ENCODE measurements around the gene PDRG1.

The PDRG1 gene

DNA sequence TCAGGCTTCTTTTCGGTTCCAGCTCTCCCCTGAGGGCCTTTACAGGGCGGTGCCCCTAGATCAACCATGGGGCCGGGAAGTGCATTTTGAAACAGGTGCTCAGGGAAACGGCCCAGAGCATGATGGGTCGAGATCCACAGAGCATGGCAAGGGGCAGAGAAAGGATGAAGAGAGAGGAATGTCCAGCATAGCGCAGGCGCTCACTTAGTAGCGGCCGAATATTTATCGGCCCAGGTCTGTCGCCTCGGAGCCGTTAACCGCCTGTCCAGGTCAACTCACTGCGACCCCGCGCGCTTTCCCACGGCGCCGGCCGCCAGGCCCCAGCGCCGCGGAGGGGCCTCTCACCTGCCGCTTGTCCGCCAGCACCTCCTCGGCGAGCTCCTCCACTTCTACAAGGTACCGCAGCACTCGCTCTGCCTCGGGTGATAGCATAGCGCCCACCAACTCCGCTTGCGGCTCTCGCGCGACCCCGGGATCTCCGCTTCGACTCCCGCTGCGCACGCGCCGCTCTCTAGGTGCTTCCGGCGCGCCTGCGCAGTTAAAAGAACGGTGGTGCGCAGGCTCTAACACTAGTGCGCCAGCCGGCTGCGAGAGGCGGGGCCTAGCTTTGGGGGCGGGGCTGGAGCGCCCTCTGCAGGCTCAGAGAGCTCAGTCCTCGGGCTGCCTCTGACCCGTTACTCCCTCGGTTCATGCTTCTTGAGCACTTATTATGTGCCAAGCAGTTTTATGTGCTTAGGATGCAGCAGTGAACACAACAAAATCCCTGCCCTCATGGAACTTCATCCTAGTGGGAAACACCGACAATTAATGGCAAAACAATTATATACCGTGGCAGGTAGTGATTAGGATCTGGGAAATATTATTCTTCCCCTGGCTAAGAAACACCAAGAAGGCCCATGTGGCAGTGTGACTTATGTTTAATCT, at the start of gene PDRG1:
Gene PDRG1, minus strand, starts transcription at position 517 of the 924 bp plus-strand sequence. Its CDS starts 85 bp downstream, at position 432.
- DNase-seq: peak; percentile 95

DNA sequence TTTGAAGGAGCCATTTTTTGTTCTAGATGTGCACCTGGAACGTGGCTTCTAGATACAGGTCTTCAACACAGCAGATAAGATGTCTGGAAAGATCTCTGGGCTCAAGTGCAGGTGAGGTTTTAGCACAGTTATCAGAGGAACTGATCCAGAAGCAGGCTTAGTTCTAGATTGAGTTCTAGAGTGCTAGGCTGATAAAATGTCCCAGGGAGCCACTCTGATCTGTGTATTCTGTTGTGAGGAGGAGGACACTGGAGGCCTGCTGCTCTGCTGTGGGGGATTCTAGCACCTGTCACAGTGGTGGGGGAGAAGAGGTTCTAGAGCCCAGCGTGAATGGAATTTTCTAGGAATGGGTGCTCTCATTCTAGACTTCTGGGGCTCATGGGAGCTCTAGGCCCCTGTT, 46.4 kb upstream of the PDRG1 start:
- DNase-seq: no peak

- no peak for DNase-seq
Observed at GRCh38 chr20:31996996-31997395, 45.1 kb upstream of the PDRG1 start.

GRCh38 chr20:31992086-31992485, 40.2 kb upstream of the PDRG1 start:
- no peak for DNase-seq

DNA sequence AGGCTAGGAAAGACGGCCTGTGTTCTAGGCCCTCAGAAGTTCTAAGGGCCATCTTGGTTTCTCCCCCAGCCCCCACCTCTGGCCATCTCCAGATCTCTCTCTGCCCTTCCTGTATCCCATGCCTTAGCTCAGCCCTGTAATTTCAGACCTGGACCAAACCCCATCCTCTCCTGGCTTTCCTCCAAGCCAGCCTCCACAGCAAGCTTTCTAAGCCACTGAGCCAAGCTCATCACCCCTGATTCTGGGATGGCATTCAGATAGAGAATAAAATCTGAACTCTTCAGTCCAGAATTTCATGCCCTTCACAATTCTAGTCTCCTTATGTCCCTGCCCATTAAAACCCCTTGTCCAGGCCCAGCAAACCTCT, 39.5 kb upstream of the PDRG1 start:
- DNase-seq: no peak

- no peak for DNase-seq
Observed at GRCh38 chr20:31990641-31991338, 38.9 kb upstream of the PDRG1 start.

DNA sequence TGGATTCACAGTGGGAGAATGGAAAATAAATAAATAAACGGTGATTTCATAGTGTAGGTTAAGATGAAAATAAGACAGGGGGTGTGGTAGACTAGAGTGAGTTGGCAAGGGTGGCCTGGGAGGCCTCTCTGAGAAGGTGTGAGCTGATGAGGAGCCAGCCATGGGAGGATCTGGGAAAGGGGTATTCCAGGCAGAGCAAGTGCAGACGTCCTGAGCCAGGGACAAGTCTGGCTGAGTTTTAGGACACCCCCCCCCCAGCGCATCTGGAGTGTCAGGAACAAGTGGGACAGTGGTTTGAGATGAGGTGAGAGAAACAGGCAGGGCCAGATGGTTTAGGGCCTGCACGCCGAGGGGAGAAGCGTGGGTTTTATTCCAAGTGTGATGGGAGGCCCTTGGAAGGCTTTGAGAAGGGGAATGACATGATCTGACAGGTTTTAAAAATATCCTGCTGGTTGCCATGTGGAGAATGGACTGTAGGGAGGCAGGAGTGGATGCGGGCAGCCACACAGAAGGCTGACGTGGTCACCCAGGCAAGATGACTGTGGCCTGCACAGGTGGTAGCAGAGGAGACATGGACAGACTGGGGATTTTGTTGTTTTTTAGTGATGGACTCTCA, 37.3 kb upstream of the PDRG1 start:
- no peak for DNase-seq

- DNase-seq: no peak
Observed at GRCh38 chr20:31988430-31989015, 36.7 kb upstream of the PDRG1 start.

DNA sequence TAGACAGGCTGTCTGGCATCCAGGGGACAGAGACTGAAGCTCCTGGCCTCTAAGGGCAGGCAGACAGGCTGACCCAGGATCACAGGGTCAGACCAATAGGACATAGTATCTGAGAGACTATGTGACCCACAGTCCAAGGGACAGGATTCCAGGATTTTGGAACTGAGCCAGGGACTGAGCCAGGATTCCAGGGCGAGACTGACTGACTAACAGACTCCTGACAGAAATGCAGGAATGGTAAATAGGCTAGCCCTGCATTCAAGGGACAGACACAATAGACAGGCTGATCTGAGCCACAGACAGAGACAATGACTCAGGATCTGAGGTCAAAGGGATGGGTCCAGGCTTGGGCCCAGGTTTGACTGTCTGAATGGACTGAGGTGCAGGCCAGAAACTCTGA, 35.9 kb upstream of the PDRG1 start:
- no peak for DNase-seq

GRCh38 chr20:31984981-31985471, 33.2 kb upstream of the PDRG1 start:
- DNase-seq: no peak

DNA sequence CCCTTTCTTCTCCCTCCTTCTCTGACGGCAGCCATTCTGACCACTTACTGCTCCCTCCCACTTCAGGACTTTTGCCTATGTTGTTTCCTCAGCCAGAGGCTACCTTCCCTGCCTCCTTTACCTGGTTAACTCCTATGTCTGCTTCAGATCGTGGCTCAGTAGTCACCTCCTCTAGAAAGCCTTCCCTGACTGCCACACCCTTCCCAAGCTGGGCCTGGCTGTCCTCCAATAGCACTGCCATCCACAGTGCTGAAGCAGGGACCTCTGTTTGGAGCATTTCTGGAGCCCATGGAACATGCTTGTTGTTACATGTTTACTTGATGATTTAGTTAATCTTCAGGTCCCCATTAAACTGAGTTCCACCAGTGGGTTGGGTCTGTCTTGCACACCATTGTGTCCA, 29.9 kb upstream of the PDRG1 start:
- no peak for DNase-seq

- no peak for DNase-seq
Observed at GRCh38 chr20:31979713-31980426, 28.0 kb upstream of the PDRG1 start.

- no peak for DNase-seq
Observed at GRCh38 chr20:31977080-31977479, 25.2 kb upstream of the PDRG1 start.

DNA sequence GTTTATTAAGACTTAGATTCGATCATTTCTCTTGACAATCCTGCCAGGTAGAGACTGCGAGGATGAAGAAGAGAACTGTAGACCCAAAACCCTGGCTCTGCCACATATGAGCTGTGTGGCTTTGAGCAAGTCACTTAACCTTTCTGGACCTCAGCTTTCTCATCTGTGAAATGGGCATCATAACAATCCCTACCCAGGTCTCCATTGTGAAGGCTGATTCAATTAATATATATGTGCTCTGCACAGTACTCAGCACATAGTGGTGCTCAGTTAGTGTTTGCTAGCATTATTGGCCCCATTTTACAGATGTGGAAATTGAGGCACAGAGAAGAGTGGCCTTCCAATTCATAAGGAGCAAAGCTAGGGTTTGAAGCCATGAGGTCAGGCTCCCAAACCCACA, 24.0 kb upstream of the PDRG1 start:
- DNase-seq: no peak

- DNase-seq: no peak
Observed at GRCh38 chr20:31974951-31975487, 23.2 kb upstream of the PDRG1 start.

GRCh38 chr20:31974296-31974695, 22.4 kb upstream of the PDRG1 start:
- DNase-seq: no peak

- no peak for DNase-seq
Observed at GRCh38 chr20:31972471-31973021, 20.7 kb upstream of the PDRG1 start.

DNA sequence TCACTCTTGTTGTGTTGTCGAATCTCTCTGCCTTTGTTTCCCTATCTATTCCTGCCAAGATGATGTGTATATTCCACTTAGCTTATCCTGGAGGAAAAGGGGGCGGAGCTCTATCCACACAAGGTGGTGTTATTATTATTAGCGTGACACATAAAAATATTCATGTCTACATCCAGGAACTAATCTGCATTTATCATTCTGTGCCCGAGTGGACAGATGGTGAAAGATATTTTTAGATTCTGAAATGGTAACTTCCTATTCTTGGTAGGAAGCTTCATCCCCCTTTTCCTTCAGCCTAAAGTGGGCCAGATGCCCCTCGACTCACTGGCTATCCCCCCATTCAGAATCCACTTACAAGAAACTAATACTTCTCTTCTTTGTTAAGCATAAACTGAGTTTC, 18.1 kb upstream of the PDRG1 start:
- no peak for DNase-seq

DNA sequence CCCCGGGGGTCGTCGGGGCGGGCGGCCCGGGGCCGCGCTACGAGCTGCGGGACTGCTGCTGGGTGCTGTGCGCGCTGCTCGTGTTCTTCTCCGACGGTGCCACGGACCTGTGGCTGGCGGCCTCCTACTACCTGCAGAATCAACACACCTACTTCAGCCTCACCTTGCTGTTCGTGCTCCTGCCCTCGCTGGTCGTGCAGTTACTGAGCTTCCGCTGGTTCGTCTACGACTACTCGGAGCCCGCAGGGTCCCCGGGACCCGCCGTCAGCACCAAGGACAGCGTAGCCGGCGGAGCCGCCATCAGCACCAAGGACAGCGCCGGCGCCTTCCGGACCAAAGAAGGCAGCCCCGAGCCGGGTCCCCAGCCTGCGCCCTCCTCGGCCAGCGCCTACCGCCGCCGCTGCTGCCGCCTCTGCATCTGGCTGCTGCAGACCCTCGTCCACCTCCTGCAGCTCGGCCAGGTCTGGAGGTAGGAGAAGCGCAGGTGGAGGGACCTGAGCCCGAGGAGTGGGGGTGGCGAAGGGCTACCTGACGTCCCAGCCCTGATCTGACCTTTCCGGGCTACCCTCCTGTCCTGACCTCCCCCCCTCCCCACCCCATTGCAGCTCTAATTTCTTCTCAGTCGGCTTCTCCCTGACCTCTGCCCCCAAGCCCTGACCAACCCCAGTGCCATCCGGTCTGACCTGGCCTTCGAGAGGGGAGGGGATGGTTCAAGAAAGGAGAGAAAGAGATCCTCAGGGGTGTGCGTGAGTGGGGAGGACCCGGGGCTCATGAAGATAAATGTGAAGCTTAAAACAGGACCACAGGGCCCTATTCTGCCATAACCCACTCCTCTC, 16.7 kb upstream of the PDRG1 start:
- DNase-seq: no peak

DNA sequence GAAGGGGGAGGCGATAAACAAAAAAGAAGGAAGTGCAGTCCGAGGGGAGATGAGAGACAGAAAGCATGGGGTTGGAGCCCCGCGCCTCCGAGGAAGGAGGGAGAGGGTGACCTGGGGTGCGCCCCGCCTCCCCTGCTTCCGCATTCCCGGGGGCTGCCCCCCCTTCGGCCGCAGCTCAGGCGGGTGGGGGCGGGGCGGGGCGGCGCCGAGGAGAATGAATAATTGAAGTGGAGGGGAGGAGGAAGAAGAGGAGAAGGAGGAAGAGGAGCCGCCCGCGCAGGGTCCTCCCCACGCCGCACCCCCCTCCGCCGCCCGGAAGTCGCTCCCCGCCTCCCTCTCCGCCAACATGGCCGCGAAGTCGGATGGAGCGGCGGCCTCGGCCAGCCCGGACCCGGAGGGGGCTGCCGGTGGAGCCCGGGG, 16.0 kb upstream of the PDRG1 start, which contains the start of gene XKR7:
Gene XKR7, plus strand, starts transcription at position 322 of the 420 bp plus-strand sequence. Its CDS starts 25 bp downstream, at position 347.
- peak; percentile 71 for DNase-seq
